MG63 (cell line): Measurements from ENCODE around the gene UTS2R. TPM values are rescaled to one million over a fixed set of nuclear protein-coding genes. Genes with fewer than 3 reads are reported as not detected.
"Not testable (repeated sequence)": the region's sequence is repeated elsewhere in the genome, so short reads cannot be mapped to it uniquely, and the experiment has no call there.

ENCODE experiments used
- DNase-seq: peaks from one replicate; pipeline ENCODE4 v3.0.0-alpha.2; 2020
- H3K27me3 ChIP-seq: fragments of 250-450 bp; sonication (Bioruptor Pico); 2 replicates; pipeline ENCODE4 v1.5.1; 2020; ENCODE audit warnings: mild to moderate bottlenecking, moderate library complexity
- H3K36me3 ChIP-seq: fragments of 250-450 bp; sonication (Bioruptor Pico); 2 replicates; pipeline ENCODE4 v1.5.1; 2020; ENCODE audit warnings: mild to moderate bottlenecking, moderate library complexity
- H3K4me3 ChIP-seq: fragments of 250-450 bp; sonication (Bioruptor Pico); 2 replicates; pipeline ENCODE4 v1.5.1; 2020; ENCODE audit warnings: mild to moderate bottlenecking, moderate library complexity
- H3K9me3 ChIP-seq: fragments of 250-450 bp; sonication (Bioruptor Pico); 2 replicates; pipeline ENCODE4 v1.5.1; 2020; ENCODE audit warnings: mild to moderate bottlenecking, moderate library complexity
- total RNA-seq: library from RNA; depleted of rRNA; stranded (reverse); fragments of >200 nt; shearing (Covaris generic); gene quantifications from 2 replicates; pipeline ENCODE4 v1.2.3, GENCODE V29; 2014; ENCODE audit warnings: low replicate concordance

Gene UTS2R
- total RNA-seq, 1 experiment from 2014 or later = not detected

DNA sequence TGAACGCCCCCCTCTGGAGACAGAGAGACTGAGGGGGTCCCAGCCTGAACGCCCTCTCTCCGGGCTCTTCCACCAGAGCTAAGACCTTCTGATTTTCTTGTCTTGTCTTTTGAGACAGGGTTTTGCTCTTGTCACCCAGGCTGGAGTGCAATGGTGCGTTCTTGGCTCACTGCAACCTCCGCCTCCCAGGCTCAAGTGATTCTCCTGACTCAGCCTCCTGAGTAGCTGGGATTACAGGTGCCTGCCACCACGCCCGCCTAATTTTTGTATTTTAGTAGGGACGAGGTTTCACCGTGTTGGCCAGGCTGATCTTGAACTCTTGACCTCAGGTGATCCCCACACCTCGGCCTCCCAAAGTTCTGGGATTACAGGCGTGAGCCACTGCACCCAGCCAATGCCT is 23.6 kb upstream of the UTS2R start:
- H3K9me3 ChIP-seq, H3K27me3 ChIP-seq: not testable (repeated sequence)

DNA sequence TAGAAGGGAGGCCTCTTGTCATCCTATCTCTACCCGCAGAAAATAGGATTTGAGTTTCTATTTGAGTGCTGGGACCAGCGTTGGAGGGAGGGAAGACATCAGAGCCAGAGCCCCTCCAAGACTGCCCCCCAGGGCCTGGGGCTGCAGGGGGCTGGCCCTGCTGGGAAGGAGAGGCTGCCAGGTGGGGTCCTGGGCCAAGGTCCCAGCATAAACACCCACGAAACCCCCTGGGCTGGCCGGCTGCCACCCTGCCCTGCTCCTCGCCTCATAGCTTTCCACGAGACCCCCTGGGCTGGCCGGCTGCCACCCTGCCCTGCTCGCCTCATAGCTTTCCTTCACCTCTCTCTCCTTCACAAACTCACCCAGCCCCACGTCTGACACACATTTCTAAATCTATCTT is 23.1 kb upstream of the UTS2R start:
- Histone ChIP-seq H3K9me3 (no peaks in the 10 kb centered on the region), H3K27me3 (no peaks in the 10 kb centered on the region), H3K36me3 (no peaks in the 10 kb centered on the region), H3K4me3 (no peak overlapping the region)
- DNase-seq = no peak

More for the DNA sequence above, 23.6 kb upstream of the UTS2R start:
- H3K36me3 ChIP-seq, DNase-seq, H3K4me3 ChIP-seq: not testable (repeated sequence)

- no peaks in the 10 kb centered on the region for H3K36me3 ChIP-seq
- H3K9me3 ChIP-seq = no peaks in the 10 kb centered on the region
- DNase-seq = no peak
- H3K4me3 ChIP-seq = no peak overlapping the region
- no peaks in the 10 kb centered on the region for H3K27me3 ChIP-seq
Observed at GRCh38 chr17:82348866-82349265, 22.7 kb upstream of the UTS2R start.

DNA sequence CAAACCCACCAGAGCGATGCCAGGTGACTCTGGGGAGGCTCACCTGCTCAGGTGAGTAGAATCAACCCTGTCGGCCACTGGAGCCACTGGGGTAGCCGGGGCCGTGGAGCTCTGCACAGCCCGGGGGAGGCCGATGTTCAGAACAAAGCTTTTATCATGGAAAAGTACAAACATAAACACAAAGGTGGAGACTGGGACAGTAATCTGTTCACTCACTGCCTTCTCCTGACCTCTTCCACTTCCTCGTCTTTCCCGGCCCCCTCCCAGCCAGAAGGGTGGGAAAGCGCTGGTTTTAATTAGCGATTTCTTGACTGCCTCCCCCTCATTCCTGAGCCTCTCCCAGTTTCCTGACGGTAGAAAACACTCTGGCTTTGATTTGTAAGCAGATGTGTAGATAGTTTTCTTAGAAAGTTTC is 22.3 kb upstream of the UTS2R start:
- H3K9me3 ChIP-seq = no peaks in the 10 kb centered on the region
- no peak for DNase-seq
- H3K4me3 ChIP-seq = no peak overlapping the region
- no peaks in the 10 kb centered on the region for H3K36me3 ChIP-seq
- no peaks in the 10 kb centered on the region for H3K27me3 ChIP-seq

DNA sequence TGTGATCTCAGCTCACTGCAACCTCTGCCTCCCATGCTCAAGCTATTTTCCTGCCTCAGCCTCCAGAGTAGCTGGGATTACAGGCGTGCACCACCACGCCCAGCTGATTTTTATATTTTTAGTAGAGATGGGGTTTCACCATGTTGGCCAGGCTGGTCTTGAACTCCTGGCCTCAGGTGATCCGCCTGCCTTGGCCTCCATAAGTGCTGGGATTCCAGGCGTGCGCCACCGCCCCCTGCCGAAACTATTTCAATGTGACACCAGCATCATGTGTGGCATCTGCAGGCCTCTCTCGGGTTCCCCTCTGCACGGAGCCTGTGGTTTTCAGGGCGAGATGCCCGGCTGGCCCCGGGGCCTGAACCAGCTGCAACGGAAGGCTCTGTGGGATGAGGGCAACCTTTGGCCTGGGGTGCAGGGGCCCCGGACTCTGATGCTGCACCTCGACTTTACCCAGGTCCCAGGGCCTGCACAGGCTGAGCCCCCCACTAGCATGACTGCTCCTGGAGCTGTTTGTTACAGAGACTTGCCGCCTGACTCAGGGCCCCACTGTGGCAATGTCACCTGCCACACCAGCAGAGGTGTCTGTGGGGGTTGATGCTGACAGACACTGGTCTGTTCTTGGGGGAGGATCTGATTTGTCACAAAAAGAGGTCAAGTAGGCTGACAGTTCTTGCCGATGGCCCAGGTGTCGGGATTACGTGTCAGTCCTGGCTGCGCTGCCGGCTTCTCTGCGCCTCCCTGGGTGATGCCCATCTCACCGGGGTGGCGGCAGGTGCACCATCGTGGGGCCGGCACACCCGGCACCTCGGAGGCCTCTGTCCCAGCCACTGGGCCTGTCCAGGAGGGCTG is 21.2 kb upstream of the UTS2R start:
- Histone ChIP-seq H3K27me3 (no peaks in the 10 kb centered on the region), H3K4me3 (no peak overlapping the region), H3K36me3 (no peaks in the 10 kb centered on the region), H3K9me3 (no peaks in the 10 kb centered on the region)
- DNase-seq = no peak

DNA sequence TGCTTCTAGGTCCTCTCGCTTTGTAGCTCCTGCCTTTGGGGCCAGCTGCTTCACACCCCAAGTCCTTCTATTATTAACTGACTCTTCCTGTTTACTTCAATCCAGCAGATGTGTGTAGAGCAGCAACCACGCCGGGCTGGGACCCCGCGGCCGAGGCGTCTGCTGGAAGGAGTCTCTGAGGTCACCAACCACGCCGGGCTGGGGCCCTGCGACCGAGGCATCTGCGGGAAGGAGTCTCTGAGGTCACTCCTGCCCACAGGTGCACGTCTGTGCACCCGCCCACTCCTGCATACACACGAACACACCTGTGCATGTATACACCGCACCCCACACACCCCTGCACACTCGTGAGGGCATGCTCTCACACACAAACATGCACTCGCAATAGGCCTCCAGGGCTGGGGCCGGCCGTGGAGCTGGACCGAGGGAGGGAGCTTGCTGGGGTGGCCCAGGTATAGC is 20.3 kb upstream of the UTS2R start:
- H3K27me3 ChIP-seq = no peaks in the 10 kb centered on the region
- no peak overlapping the region for H3K4me3 ChIP-seq
- H3K36me3 ChIP-seq = no peaks in the 10 kb centered on the region
- DNase-seq = no peak
- H3K9me3 ChIP-seq = no peaks in the 10 kb centered on the region

DNA sequence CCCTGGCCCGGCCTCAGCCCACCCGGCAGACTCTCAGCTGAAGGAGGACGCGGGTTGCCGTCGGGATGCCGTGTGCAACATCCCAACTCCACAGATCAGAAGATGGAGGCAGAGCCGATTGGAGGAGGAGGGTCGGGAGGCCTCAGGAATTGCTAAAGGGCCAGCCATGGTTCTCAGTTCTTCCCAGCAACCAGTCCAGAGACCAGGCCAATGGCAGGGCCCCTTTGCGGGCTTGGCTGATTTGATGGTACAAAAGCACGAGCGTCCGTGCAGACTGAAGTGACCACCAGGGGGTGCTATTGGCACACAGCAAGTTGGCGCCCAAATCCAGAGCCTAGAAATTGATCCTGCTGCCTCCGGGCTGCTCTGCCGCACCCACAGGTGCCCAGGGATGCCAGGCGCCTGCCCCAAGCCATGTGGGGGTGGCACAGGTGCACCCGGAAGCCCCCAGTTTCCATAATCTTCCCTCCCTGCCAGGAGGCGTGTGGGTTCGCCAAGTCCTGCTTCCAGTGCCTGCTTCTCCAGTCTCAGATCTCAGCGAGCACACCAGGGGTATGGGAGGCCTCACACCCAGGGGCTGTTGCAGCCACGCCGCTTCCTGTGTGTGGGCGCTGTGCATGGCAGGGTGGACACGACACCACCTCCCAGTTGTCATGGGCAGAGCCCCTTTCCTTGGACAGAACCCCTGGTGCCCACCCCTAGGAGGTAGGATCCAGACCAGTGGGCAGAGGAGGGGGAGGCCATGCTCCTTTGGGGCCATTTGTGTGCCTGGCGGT is 19.7 kb upstream of the UTS2R start:
- no peaks in the 10 kb centered on the region for H3K27me3 ChIP-seq
- DNase-seq = peak; percentile 75
- H3K9me3 ChIP-seq = no peaks in the 10 kb centered on the region
- H3K36me3 ChIP-seq = no peaks in the 10 kb centered on the region
- no peak overlapping the region for H3K4me3 ChIP-seq

- DNase-seq = no peak
- H3K4me3 ChIP-seq = no peak overlapping the region
- no peaks in the 10 kb centered on the region for H3K9me3 ChIP-seq
- no peaks in the 10 kb centered on the region for H3K27me3 ChIP-seq
- H3K36me3 ChIP-seq = no peaks in the 10 kb centered on the region
Observed at GRCh38 chr17:82353484-82353883, 18.1 kb upstream of the UTS2R start.

GRCh38 chr17:82354804-82355308 is 16.7 kb upstream of the UTS2R start:
- H3K36me3 ChIP-seq = no peaks in the 10 kb centered on the region
- no peaks in the 10 kb centered on the region for H3K27me3 ChIP-seq
- no peak for DNase-seq
- no peaks in the 10 kb centered on the region for H3K9me3 ChIP-seq
- no peak overlapping the region for H3K4me3 ChIP-seq

GRCh38 chr17:82355770-82356427 is 15.7 kb upstream of the UTS2R start:
- DNase-seq = no peak
- no peak overlapping the region for H3K4me3 ChIP-seq
- no peaks in the 10 kb centered on the region for H3K36me3 ChIP-seq
- H3K9me3 ChIP-seq = no peaks in the 10 kb centered on the region
- no peaks in the 10 kb centered on the region for H3K27me3 ChIP-seq

DNA sequence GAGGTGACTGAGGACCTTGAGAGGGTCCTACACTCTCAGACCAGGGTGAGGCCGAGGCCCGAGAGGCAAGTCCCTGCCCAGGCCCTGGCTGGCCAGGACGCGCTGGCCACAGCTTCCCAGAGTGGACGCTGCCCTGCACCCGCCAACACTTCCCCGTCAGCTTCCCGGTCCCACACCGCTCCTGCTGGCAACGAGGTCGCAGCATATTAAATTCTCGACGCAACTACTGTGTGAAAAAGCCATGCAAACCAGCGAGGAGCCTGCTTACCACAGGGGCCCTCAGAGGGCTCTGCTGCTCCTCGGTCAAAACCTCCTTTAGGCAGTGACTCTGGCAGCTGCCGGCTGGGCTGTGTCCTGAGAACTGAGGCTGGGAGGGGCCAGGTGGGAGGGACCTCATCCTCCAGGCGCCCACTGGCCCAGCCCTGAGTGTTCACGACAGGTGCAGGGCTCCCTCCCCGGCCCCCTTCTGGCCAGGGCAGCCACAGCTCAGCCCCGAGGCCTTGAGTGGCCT is 14.7 kb upstream of the UTS2R start:
- Histone ChIP-seq H3K9me3 (no peaks in the 10 kb centered on the region), H3K36me3 (no peaks in the 10 kb centered on the region), H3K4me3 (no peak overlapping the region), H3K27me3 (no peaks in the 10 kb centered on the region)
- no peak for DNase-seq

GRCh38 chr17:82357394-82357793 is 14.2 kb upstream of the UTS2R start:
- Histone ChIP-seq H3K27me3 (no peaks in the 10 kb centered on the region), H3K36me3 (no peaks in the 10 kb centered on the region), H3K4me3 (no peak overlapping the region)

GRCh38 chr17:82358465-82359350 is 12.9 kb upstream of the UTS2R start, which contains the start of gene TEX19:
TEX19 (plus strand) TSS chr17:82359247; CDS start chr17:82362151, 2,904 bp downstream.
- H3K27me3 ChIP-seq = no peaks in the 10 kb centered on the region
- no peaks in the 10 kb centered on the region for H3K9me3 ChIP-seq
- no peaks in the 10 kb centered on the region for H3K36me3 ChIP-seq
- DNase-seq = peak; percentile 33
- H3K4me3 ChIP-seq = no peak within 1 kb of the TSS

More at GRCh38 chr17:82357394-82357793, 14.2 kb upstream of the UTS2R start:
- no peaks in the 10 kb centered on the region for H3K9me3 ChIP-seq
- DNase-seq = no peak

- DNase-seq, H3K9me3 ChIP-seq, H3K27me3 ChIP-seq, H3K4me3 ChIP-seq, H3K36me3 ChIP-seq: not testable (repeated sequence)
Observed at GRCh38 chr17:82359451-82360074, 12.0 kb upstream of the UTS2R start.

- H3K27me3 ChIP-seq = no peaks in the 10 kb centered on the region
- no peaks in the 10 kb centered on the region for H3K9me3 ChIP-seq
- H3K36me3 ChIP-seq = no peaks in the 10 kb centered on the region
- DNase-seq = no peak
- H3K4me3 ChIP-seq = no peak overlapping the region
Observed at GRCh38 chr17:82361885-82362633, 9.5 kb upstream of the UTS2R start.
